C1 segment of cervical spinal cord (tissue), 14 donors: ENCODE measurements around the gene AMER2.

Source experiments
- DNase-seq, 14 donors: peaks; one replicate each; lab custom pipeline; 2025; lab: John Stamatoyannopoulos, UW

The AMER2 gene

GRCh38 chr13:25151626-25152195 is 20.4 kb downstream of the AMER2 start:
- DNase-seq, result no peak

GRCh38 chr13:25149711-25150110 is 22.4 kb downstream of the AMER2 start:
- peak in 1 of 14 donors; percentile 5 for DNase-seq

GRCh38 chr13:25148402-25148771 is 23.7 kb downstream of the AMER2 start:
- DNase-seq, result no peak

GRCh38 chr13:25147638-25148401 is 24.3 kb downstream of the AMER2 start:
- no peak for DNase-seq

GRCh38 chr13:25143706-25144105 is 28.4 kb downstream of the AMER2 start:
- no peak for DNase-seq

- no peak for DNase-seq
Observed at GRCh38 chr13:25141042-25141441, 31.0 kb downstream of the AMER2 start.

- no peak for DNase-seq
Observed at GRCh38 chr13:25137788-25138115, 34.3 kb downstream of the AMER2 start.

GRCh38 chr13:25136880-25137787 is 35.0 kb downstream of the AMER2 start:
- peak in 1 of 14 donors; percentile 27 for DNase-seq

- DNase-seq, result peak in 1 of 14 donors; percentile 40
Observed at GRCh38 chr13:25135896-25136295, 36.2 kb downstream of the AMER2 start.

GRCh38 chr13:25132751-25133390 is 39.2 kb downstream of the AMER2 start:
- no peak for DNase-seq

GRCh38 chr13:25131881-25132420 is 40.1 kb downstream of the AMER2 start:
- no peak for DNase-seq

- no peak for DNase-seq
Observed at GRCh38 chr13:25130944-25131343, 41.1 kb downstream of the AMER2 start.

GRCh38 chr13:25118378-25118905 is 53.6 kb downstream of the AMER2 start:
- DNase-seq, result no peak

GRCh38 chr13:25117312-25117711 is 54.8 kb downstream of the AMER2 start:
- DNase-seq, result no peak

GRCh38 chr13:25116044-25116443 is 56.0 kb downstream of the AMER2 start:
- DNase-seq, result no peak

- peak in 13 of 14 donors; percentile 11 to 81 (median 57) for DNase-seq
Observed at GRCh38 chr13:25114220-25114619, 57.9 kb downstream of the AMER2 start.

GRCh38 chr13:25112695-25113255 is 59.3 kb downstream of the AMER2 start:
- peak in 1 of 14 donors; percentile 16 for DNase-seq
